GM12878 (cell line): Measurements from ENCODE around the gene VPS52. TPM values are rescaled to one million over a fixed set of nuclear protein-coding genes. Genes with fewer than 3 reads are reported as not detected.

ENCODE experiments used
- ATAC-seq: fragments of 200-7000 bp; cut with Tn5 transposase; 3 replicates; pipeline ENCODE4 v1.9.1; 2020; ENCODE audit warnings: mild to moderate bottlenecking, moderate library complexity
- BruUV-seq: library from RNA; stranded (reverse); fragments of 400-500 nt; replicated peaks from 2 replicates; lab custom pipeline; 2021; lab: Mats Ljungman, UMichigan
- CTCF ChIA-PET: fragments of 300-600 bp; sonication (Branson Sonifier 250); formaldehyde crosslinking; extraction: SDS; loops from one replicate; lab custom pipeline; 2021; ENCODE audit warnings: inconsistent platforms; lab: Yijun Ruan, JAX
- POLR2A ChIA-PET: fragments of 350-600 bp; formaldehyde crosslinking; extraction: SDS; loops from one replicate; lab custom pipeline; 2021; ENCODE audit warnings: inconsistent platforms; lab: Charles Lee
- RAD21 ChIA-PET: fragments of 300-600 bp; sonication (Branson Sonifier 250); formaldehyde crosslinking; loops from one replicate; lab custom pipeline; 2023; ENCODE audit warnings: antibody characterized with exemption; ENCODE audit not compliant: unreplicated experiment; lab: Charles Lee
- SMC1A ChIA-PET: fragments of 300-600 bp; sonication (Branson Sonifier 250); formaldehyde crosslinking; loops from one replicate; lab custom pipeline; 2023; ENCODE audit not compliant: unreplicated experiment, uncharacterized antibody; lab: Charles Lee
- DNase-seq: peaks from one replicate; pipeline ENCODE4 v3.0.0-alpha.2; 2011; ENCODE audit warnings: low read depth, low spot score
- FAIRE-seq: peaks from 3 replicates; lab custom pipeline; 2011; peaks lifted over from hg19 to GRCh38; lab: Jason Lieb, UNC
- H2AFZ ChIP-seq: 2 replicates; pipeline ENCODE4 v1.6.0; 2011; ENCODE audit warnings: low read depth, low read length, control low read depth; ENCODE audit not compliant: control insufficient read depth
- H3K27ac ChIP-seq: 2 replicates; pipeline ENCODE4 v1.5.1; 2011; ENCODE audit warnings: control low read depth; ENCODE audit not compliant: control insufficient read depth, insufficient read depth
- H3K27me3 ChIP-seq, 2 experiments: replicated peaks in 1 of 2; 2 replicates each; pipeline versions ENCODE4 v1.6.0 to v1.6.1; 2011; ENCODE audit warnings: low read length in 1 of 2; ENCODE audit not compliant: control insufficient read depth in 2 of 2, insufficient read depth in 2 of 2
- H3K36me3 ChIP-seq, 2 experiments: 2 replicates each; pipeline ENCODE4 v1.5.1; 2011; ENCODE audit warnings: low read length in 1 of 2; ENCODE audit not compliant: control insufficient read depth in 2 of 2, insufficient read depth in 2 of 2
- H3K4me1 ChIP-seq: 2 replicates; pipeline ENCODE4 v1.6.1; 2011; ENCODE audit warnings: mild to moderate bottlenecking, low read length, moderate library complexity, mixed read lengths; ENCODE audit not compliant: control insufficient read depth, insufficient read depth
- H3K4me2 ChIP-seq: 2 replicates; pipeline ENCODE4 v1.6.0; 2011; ENCODE audit warnings: control low read depth; ENCODE audit not compliant: control insufficient read depth, insufficient read depth
- H3K4me3 ChIP-seq: fragments of 200-600 bp; sonication (generic); 2 replicates; pipeline ENCODE4 v1.5.1; 2016
- H3K79me2 ChIP-seq: 2 replicates; pipeline ENCODE4 v1.6.0; 2011; ENCODE audit warnings: low read length; ENCODE audit not compliant: control insufficient read depth, insufficient read depth
- H3K9ac ChIP-seq: 2 replicates; pipeline ENCODE4 v1.8.0; 2011; ENCODE audit warnings: low read length, control low read depth, mixed read lengths; ENCODE audit not compliant: control insufficient read depth, insufficient read depth
- H3K9me3 ChIP-seq: replicated peaks from 3 replicates; pipeline ENCODE4 v1.5.1; 2011; ENCODE audit warnings: mild to moderate bottlenecking, low read length; ENCODE audit not compliant: control insufficient read depth, insufficient read depth
- H4K20me1 ChIP-seq: 2 replicates; pipeline ENCODE4 v1.6.0; 2011; ENCODE audit not compliant: control insufficient read depth, insufficient read depth
- CEBPB ChIP-seq, 2 experiments: fragments of 150-350 bp in 1 of 2; IDR thresholded peaks; 2 replicates each; pipeline ENCODE4 v1.6.1; 2012 to 2014; ENCODE audit warnings: low read depth in 2 of 2, low read length in 2 of 2, borderline replicate concordance in 1 of 2, inconsistent platforms in 1 of 2
- CHD2 ChIP-seq: IDR thresholded peaks from 2 replicates; pipeline ENCODE4 v1.6.1; 2011; ENCODE audit warnings: low read depth, low read length, improper control_type of control experiment, borderline replicate concordance
- EGR1 ChIP-seq, 2 experiments: IDR thresholded peaks; 1 replicate in 1 of 2; 2 replicates in 1 of 2; pipeline ENCODE4 v1.6.1; 2011 to 2012; ENCODE audit warnings: low read depth in 2 of 2, low read length in 2 of 2, borderline replicate concordance in 1 of 2, mild to moderate bottlenecking in 1 of 2, moderate library complexity in 1 of 2
- EZH2 ChIP-seq: IDR thresholded peaks from 2 replicates; pipeline ENCODE4 v1.6.1; 2012; ENCODE audit warnings: low read depth, mild to moderate bottlenecking, control low read depth, inconsistent platforms, low read length, borderline replicate concordance; ENCODE audit not compliant: control insufficient read depth
- IRF4 ChIP-seq: IDR thresholded peaks from 2 replicates; pipeline ENCODE4 v1.6.1; 2011; ENCODE audit warnings: low read depth, low read length
- RB1 ChIP-seq: fragments of 450-650 bp; formaldehyde crosslinking; IDR thresholded peaks from 2 replicates; pipeline ENCODE4 v1.6.1; 2017; ENCODE audit warnings: mild to moderate bottlenecking, borderline replicate concordance
- RCOR1 ChIP-seq: conservative IDR thresholded peaks from 2 replicates; pipeline ENCODE4 v1.6.1; 2012; ENCODE audit warnings: low read depth, low read length, improper control_type of control experiment
- SUPT20H ChIP-seq: IDR thresholded peaks from 2 replicates; pipeline ENCODE4 v1.6.1; 2011; ENCODE audit warnings: low read depth, mild to moderate bottlenecking, low read length, moderate library complexity, borderline replicate concordance; ENCODE audit not compliant: control insufficient read depth
- TBL1XR1 ChIP-seq: IDR thresholded peaks from 2 replicates; pipeline ENCODE4 v1.6.1; 2012; ENCODE audit warnings: low read depth, low read length, improper control_type of control experiment
- TCF3 ChIP-seq: IDR thresholded peaks from 2 replicates; pipeline ENCODE4 v1.6.1; 2012; ENCODE audit warnings: low read depth, mild to moderate bottlenecking, low read length, borderline replicate concordance; ENCODE audit not compliant: insufficient read depth
- WGBS: methylation state at CpG from one replicate; pipeline ENCODE4 v1.1.6; 2016; ENCODE audit warnings: low lambda C conversion rate; ENCODE audit not compliant: insufficient replicate concordance, insufficient coverage; ENCODE audit errors: missing lambda C conversion rate; 5-methylcytosine and 5-hydroxymethylcytosine counted together
- in situ Hi-C: fragments of 300-500 bp; cut with MboI; formaldehyde crosslinking; loops from 9 replicates; pipeline ENCODE4 v1.14.3; 2018; ENCODE audit warnings: mixed read lengths
- intact Hi-C: fragments of 100-400 bp; cut with micrococcal nuclease; formaldehyde crosslinking; loops from one replicate; pipeline ENCODE4 v1.14.2; 2022; ENCODE audit not compliant: unreplicated experiment
- polyA plus RNA-seq, 11 experiments: library from polyadenylated mRNA; depleted of rRNA in 4 of 11; unstranded in 6 of 11; stranded (reverse) in 5 of 11; fragments of >200 nt; fragmentation: Nextera tagmentation in 4 of 11; fragmentation: Illumina TruSeq in 1 of 11; extraction: Ambion mirVana in 4 of 11; extraction: Trizol in 1 of 11; gene quantifications; 1 replicate in 1 of 11; 2 replicates in 10 of 11; pipeline versions ENCODE4 v1.2.1 to v1.2.3, GENCODE V29; 2011 to 2016; ENCODE audit warnings: inconsistent platforms in 2 of 11, missing spikeins in 2 of 11, low read depth in 1 of 11
- total RNA-seq, 4 experiments: library from RNA; depleted of rRNA in 3 of 4; stranded (reverse); fragments of >200 nt in 3 of 4; fragmentation: Illumina TruSeq in 1 of 4; extraction: Trizol in 1 of 4; gene quantifications; 2 replicates each; pipeline versions ENCODE4 v1.2.1 to v1.2.3, GENCODE V29; 2013 to 2021
- TF ChIP-seq, protein P1 (sequence below): IDR thresholded peaks from 2 replicates; pipeline ENCODE4 v1.6.1; 2012; ENCODE audit warnings: low read depth, low read length, improper control_type of control experiment
- TF ChIP-seq, protein P2 (sequence below): fragments of 450-650 bp; IDR thresholded peaks from 2 replicates; pipeline ENCODE4 v1.6.1; 2016; ENCODE audit warnings: mild to moderate bottlenecking, moderate library complexity, borderline replicate concordance
- TF ChIP-seq, protein P3 (sequence below), 3 experiments: IDR thresholded peaks in 2 of 3; conservative IDR thresholded peaks in 1 of 3; 2 replicates each; pipeline ENCODE4 v1.5.1; 2011; ENCODE audit warnings: low read depth in 3 of 3, low read length in 3 of 3, mild to moderate bottlenecking in 3 of 3, control low read depth in 2 of 3, moderate library complexity in 2 of 3, inconsistent platforms in 1 of 3, mixed read lengths in 1 of 3; ENCODE audit not compliant: control insufficient read depth in 2 of 3, insufficient read depth in 1 of 3; ENCODE audit errors: extremely low read depth in 1 of 3

VPS52 gene
- total and polyA plus RNA-seq, 10 of the 15 experiments (the other 5 are each of a cell fraction or from before 2014, with no cell fraction given): 11.3 to 52.7 (median 36.7) TPM

DNA sequence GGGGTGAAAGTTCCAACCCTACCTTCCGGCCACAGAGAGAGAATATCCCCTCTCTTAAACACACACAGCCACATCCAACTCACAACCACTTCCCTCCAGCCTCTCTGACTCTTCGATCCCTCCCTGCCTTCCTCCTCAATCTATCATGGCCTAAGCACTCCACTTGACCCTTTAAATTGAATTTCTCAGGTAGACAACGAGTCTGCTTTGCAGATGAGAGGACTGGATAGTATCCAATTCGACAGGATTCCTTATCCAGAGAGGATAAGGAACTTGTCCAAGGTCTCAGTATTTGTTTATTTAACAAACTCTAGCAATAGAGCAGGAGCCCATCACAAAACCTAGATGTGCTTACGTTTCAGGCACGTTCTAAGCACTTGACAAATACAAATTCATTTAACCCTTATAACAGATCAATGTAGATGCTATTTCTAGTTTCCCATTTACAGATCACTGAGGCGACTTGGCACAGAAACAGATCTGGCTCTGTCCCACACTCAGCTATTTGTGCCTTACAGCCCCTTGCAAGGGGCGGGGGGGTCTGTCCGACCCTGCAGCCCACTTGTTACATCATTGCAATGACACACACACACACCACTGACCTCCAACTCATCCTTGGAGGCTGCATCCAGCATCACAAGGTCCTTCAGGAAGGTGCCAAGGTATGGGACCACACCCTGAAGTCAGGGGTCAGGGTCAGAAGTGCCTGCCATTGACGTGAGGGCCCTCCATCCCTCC lies 22.6 kb upstream of the VPS52 start (continued):
- TF ChIP-seq, protein P1, sequence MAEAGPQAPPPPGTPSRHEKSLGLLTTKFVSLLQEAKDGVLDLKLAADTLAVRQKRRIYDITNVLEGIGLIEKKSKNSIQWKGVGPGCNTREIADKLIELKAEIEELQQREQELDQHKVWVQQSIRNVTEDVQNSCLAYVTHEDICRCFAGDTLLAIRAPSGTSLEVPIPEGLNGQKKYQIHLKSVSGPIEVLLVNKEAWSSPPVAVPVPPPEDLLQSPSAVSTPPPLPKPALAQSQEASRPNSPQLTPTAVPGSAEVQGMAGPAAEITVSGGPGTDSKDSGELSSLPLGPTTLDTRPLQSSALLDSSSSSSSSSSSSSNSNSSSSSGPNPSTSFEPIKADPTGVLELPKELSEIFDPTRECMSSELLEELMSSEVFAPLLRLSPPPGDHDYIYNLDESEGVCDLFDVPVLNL: no peak
- TF ChIP-seq EZH2: no peak

DNA sequence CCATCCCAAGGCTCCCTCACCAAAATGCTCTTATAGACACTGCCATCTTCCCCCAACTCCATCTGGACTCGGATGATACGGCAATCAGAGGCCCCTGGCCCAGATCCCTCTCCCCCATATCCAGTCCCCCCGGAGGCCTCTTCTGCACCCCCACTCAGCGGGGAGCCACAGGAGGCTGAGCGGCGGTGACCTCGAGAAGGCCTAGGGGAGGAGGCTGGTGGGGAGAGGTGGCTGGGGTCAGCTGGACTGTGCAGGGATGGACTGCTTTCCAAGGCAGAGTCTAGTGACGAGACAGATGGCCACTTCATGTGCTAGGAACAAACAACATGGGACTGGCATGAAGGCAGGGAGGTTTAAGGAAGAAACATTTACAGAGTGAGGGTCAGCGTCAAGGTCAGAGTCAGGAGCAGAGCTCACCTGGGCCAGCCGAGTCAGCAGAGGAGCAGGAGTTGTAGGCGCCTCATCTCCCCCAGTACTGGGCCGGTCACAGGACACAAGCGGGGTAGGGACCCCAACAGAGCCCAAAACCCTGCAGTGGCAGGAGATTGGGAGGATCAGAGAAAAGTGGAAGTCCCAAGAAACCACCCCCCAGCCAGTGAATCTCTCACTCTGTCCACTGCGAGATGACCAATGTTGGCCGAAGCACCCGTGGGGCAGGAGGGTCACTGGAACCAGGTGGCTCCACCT lies 21.5 kb upstream of the VPS52 start:
- H3K4me1 ChIP-seq: peaks cover 7% of the 10 kb centered on the region
- ChIA-PET POLR2A (no interaction called here), SMC1A (no interaction called here), CTCF (no interaction called here), RAD21 (no interaction called here)
- BruUV-seq: no TSS peak
- 91% methylated on average over 16 of the region's 16 CpGs for whole genome bisulfite sequencing
- ATAC-seq (no peak), FAIRE-seq (no peak), DNase-seq (no peak)
- H2AFZ ChIP-seq: no peak overlapping the region
- H3K27ac ChIP-seq: no peak overlapping the region
- peaks cover 0 to 9% of the 10 kb centered on the region in 2 experiments; a peak in 3 of 4 replicates for H3K36me3 ChIP-seq
- H3K9ac ChIP-seq: no peak overlapping the region
- intact Hi-C loops: no loop called here
- H3K4me3 ChIP-seq: no peak overlapping the region
- no peak overlapping the region for H3K4me2 ChIP-seq
- no peaks in the 10 kb centered on the region for H3K27me3 ChIP-seq
- H3K9me3 ChIP-seq: no peaks in the 10 kb centered on the region
- in situ Hi-C loops: no loop called here
- no peaks in the 10 kb centered on the region for H4K20me1 ChIP-seq
- H3K79me2 ChIP-seq: peaks cover 27% of the 10 kb centered on the region
- TF ChIP-seq RB1 (no peak), EGR1 (IDR thresholded peaks at IDR 0.05; ENCODE audit: borderline replicate concordance in 1 of 2, low read depth in 2 of 2, low read length in 2 of 2) (no peak), SUPT20H (no peak), CEBPB (IDR thresholded peaks at IDR 0.05; ENCODE audit: borderline replicate concordance in 1 of 2, low read depth in 2 of 2, low read length in 2 of 2) (no peak), TCF3 (no peak), RCOR1 (no peak), TBL1XR1 (no peak), IRF4 (no peak), CHD2 (no peak)
- TF ChIP-seq, protein P2, sequence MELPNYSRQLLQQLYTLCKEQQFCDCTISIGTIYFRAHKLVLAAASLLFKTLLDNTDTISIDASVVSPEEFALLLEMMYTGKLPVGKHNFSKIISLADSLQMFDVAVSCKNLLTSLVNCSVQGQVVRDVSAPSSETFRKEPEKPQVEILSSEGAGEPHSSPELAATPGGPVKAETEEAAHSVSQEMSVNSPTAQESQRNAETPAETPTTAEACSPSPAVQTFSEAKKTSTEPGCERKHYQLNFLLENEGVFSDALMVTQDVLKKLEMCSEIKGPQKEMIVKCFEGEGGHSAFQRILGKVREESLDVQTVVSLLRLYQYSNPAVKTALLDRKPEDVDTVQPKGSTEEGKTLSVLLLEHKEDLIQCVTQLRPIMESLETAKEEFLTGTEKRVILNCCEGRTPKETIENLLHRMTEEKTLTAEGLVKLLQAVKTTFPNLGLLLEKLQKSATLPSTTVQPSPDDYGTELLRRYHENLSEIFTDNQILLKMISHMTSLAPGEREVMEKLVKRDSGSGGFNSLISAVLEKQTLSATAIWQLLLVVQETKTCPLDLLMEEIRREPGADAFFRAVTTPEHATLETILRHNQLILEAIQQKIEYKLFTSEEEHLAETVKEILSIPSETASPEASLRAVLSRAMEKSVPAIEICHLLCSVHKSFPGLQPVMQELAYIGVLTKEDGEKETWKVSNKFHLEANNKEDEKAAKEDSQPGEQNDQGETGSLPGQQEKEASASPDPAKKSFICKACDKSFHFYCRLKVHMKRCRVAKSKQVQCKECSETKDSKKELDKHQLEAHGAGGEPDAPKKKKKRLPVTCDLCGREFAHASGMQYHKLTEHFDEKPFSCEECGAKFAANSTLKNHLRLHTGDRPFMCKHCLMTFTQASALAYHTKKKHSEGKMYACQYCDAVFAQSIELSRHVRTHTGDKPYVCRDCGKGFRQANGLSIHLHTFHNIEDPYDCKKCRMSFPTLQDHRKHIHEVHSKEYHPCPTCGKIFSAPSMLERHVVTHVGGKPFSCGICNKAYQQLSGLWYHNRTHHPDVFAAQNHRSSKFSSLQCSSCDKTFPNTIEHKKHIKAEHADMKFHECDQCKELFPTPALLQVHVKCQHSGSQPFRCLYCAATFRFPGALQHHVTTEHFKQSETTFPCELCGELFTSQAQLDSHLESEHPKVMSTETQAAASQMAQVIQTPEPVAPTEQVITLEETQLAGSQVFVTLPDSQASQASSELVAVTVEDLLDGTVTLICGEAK: no peak
- TF ChIP-seq, protein P3, sequence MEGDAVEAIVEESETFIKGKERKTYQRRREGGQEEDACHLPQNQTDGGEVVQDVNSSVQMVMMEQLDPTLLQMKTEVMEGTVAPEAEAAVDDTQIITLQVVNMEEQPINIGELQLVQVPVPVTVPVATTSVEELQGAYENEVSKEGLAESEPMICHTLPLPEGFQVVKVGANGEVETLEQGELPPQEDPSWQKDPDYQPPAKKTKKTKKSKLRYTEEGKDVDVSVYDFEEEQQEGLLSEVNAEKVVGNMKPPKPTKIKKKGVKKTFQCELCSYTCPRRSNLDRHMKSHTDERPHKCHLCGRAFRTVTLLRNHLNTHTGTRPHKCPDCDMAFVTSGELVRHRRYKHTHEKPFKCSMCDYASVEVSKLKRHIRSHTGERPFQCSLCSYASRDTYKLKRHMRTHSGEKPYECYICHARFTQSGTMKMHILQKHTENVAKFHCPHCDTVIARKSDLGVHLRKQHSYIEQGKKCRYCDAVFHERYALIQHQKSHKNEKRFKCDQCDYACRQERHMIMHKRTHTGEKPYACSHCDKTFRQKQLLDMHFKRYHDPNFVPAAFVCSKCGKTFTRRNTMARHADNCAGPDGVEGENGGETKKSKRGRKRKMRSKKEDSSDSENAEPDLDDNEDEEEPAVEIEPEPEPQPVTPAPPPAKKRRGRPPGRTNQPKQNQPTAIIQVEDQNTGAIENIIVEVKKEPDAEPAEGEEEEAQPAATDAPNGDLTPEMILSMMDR (IDR thresholded peaks at IDR 0.05 in 2 of 3, conservative IDR thresholded peaks at IDR 0.05 in 1 of 3; ENCODE audit: control insufficient read depth in 2 of 3, extremely low read depth in 1 of 3, insufficient read depth in 1 of 3, low read depth in 3 of 3, low read length in 3 of 3): no peak
